Measurements from ENCODE around the gene SECISBP2. TPM values are rescaled to one million over a fixed set of nuclear protein-coding genes. Genes with fewer than 3 reads are reported as not detected.

The SECISBP2 gene
- total and polyA plus RNA-seq, 2 experiments from 2014 or later: 12.2 to 13.0 TPM

DNA sequence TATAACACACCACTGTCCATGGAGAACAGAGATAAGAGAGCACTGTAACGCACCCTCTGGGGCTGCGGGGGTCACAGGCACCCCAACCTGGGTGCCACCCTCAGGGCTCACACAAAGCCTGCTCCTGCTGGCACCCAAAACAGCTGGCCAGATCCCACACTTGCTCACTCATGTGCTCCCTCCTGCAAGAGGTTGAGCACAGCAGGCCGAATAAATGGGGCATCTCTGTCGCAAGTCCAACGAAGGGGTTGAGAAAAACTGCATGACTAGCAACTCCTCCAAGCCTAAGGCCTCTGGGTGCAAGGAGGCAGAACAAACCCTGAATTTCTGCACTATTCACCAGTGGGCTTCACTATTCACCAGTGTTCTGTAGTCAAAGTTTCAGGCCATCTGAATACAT, 80.3 kb downstream of the SECISBP2 start:
- Histone ChIP-seq H3K27me3 (replicated peaks; ENCODE audit: insufficient read depth) (no peaks in the 10 kb centered on the region; the same call in 1 of the 2 replicates), H3F3A (ENCODE audit: insufficient read depth) (no peaks in the 10 kb centered on the region), H3K4me2 (ENCODE audit: unreplicated experiment) (no peak overlapping the region), H3K9ac (no peak overlapping the region), H3K9me2 (ENCODE audit: insufficient read depth) (no peaks in the 10 kb centered on the region), H3K4me3 (no peak overlapping the region), H3K9me3 (ENCODE audit: low read depth) (no peaks in the 10 kb centered on the region), H3K79me2 (ENCODE audit: insufficient read depth) (no peaks in the 10 kb centered on the region), H2AFZ (no peak overlapping the region), H3K27ac (no peak overlapping the region), H3K36me3 (ENCODE audit: low read depth) (no peaks in the 10 kb centered on the region), H3K4me1 (ENCODE audit: insufficient read depth) (no peaks in the 10 kb centered on the region), H4K20me1 (ENCODE audit: insufficient read depth) (no peaks in the 10 kb centered on the region)
- no peak for DNase-seq
- 87 to 88% methylated on average over 5 of the region's 5 CpGs for WGBS, 2 experiments (ENCODE audit: low coverage in 1 of 2, low lambda C conversion rate in 2 of 2, missing lambda C conversion rate in 2 of 2)
- TF ChIP-seq EZH2phosphoT487 (IDR thresholded peaks at IDR 0.05; ENCODE audit: insufficient read depth, low read depth): no peak
- no peak for TF ChIP-seq EZH2 (IDR thresholded peaks at IDR 0.05; ENCODE audit: insufficient read depth, poor library complexity, severe bottlenecking)
- in situ Hi-C loops (cut with MboI): no loop called here

GRCh38 chr9:89400403-89401116, 82.3 kb downstream of the SECISBP2 start:
- H3K4me3 ChIP-seq: no peak overlapping the region
- no peak overlapping the region for H3K9ac ChIP-seq
- H3K27ac ChIP-seq: no peak overlapping the region
- no peaks in the 10 kb centered on the region; the same call in 1 of the 2 replicates for H3K27me3 ChIP-seq (replicated peaks; ENCODE audit: insufficient read depth)
- no peaks in the 10 kb centered on the region for H3K9me3 ChIP-seq (ENCODE audit: low read depth)
- TF ChIP-seq EZH2 (IDR thresholded peaks at IDR 0.05; ENCODE audit: insufficient read depth, poor library complexity, severe bottlenecking): no peak
- no peak for TF ChIP-seq EZH2phosphoT487 (IDR thresholded peaks at IDR 0.05; ENCODE audit: insufficient read depth, low read depth)
- no peak overlapping the region for H2AFZ ChIP-seq
- H3K4me2 ChIP-seq (ENCODE audit: unreplicated experiment): no peak overlapping the region
- no peaks in the 10 kb centered on the region for H3K36me3 ChIP-seq (ENCODE audit: low read depth)
- no peaks in the 10 kb centered on the region for H3K4me1 ChIP-seq (ENCODE audit: insufficient read depth)
- H4K20me1 ChIP-seq (ENCODE audit: insufficient read depth): no peaks in the 10 kb centered on the region
- in situ Hi-C loops (cut with MboI): no loop called here
- 80 to 81% methylated on average over 12 of the region's 12 CpGs for WGBS, 2 experiments (ENCODE audit: low coverage in 1 of 2, low lambda C conversion rate in 2 of 2, missing lambda C conversion rate in 2 of 2)
- H3K79me2 ChIP-seq (ENCODE audit: insufficient read depth): no peaks in the 10 kb centered on the region
- DNase-seq: no peak
- no peaks in the 10 kb centered on the region for H3F3A ChIP-seq (ENCODE audit: insufficient read depth)
- no peaks in the 10 kb centered on the region for H3K9me2 ChIP-seq (ENCODE audit: insufficient read depth)

DNA sequence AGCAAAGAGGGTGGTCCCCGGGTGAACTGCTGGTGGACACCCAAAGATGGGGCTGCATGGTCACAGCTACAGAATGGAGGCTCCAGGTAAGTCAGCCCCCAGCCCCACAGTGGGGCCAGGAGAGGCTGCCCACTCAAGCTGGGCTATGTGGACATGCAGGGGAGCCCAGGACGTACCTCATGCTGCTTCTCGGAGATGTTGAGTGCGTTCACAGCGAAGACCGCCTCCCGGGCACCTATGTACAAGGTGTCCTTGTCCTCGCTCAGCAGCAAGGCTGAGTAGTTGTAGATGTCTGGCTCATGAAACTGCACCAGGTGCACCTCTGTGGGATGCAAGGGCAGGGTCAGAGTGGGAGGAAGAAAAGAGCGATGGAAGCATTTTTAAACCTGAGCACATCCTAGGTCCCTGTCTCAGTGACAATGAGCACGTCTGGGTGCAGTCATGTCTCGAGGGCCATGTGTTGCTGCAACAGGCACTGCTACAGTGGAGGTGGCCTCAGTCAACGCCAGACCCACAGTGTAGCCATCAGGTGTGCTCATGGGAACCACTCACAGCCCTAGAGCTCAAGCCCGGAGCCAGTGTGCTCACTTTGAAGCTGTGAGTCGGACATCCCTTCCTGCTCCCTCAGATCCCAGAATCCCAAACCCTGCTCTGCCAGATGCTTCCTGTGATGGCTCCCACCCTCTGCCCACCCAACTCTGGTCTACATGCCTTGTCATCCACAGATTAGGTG, 84.6 kb downstream of the SECISBP2 start:
- Histone ChIP-seq H3K4me2 (ENCODE audit: unreplicated experiment) (no peak overlapping the region), H2AFZ (no peak overlapping the region), H3K36me3 (ENCODE audit: low read depth) (no peaks in the 10 kb centered on the region), H3K27me3 (replicated peaks; ENCODE audit: insufficient read depth) (no peaks in the 10 kb centered on the region), H4K20me1 (ENCODE audit: insufficient read depth) (no peaks in the 10 kb centered on the region), H3K27ac (no peak overlapping the region), H3K9me3 (ENCODE audit: low read depth) (no peaks in the 10 kb centered on the region), H3K9me2 (ENCODE audit: insufficient read depth) (no peaks in the 10 kb centered on the region), H3K4me3 (no peak overlapping the region), H3F3A (ENCODE audit: insufficient read depth) (no peaks in the 10 kb centered on the region), H3K9ac (no peak overlapping the region), H3K79me2 (ENCODE audit: insufficient read depth) (no peaks in the 10 kb centered on the region), H3K4me1 (ENCODE audit: insufficient read depth) (no peaks in the 10 kb centered on the region)
- no peak for TF ChIP-seq EZH2phosphoT487 (IDR thresholded peaks at IDR 0.05; ENCODE audit: insufficient read depth, low read depth)
- no peak for TF ChIP-seq EZH2 (IDR thresholded peaks at IDR 0.05; ENCODE audit: insufficient read depth, poor library complexity, severe bottlenecking)
- DNase-seq: no peak
- in situ Hi-C loops (cut with MboI): no loop called here
- 75 to 78% methylated on average over 12 to 14 of the region's 14 CpGs for WGBS, 2 experiments (ENCODE audit: low coverage in 1 of 2, low lambda C conversion rate in 2 of 2, missing lambda C conversion rate in 2 of 2)

GRCh38 chr9:89404074-89404473, 85.8 kb downstream of the SECISBP2 start:
- H3F3A ChIP-seq (ENCODE audit: insufficient read depth): no peaks in the 10 kb centered on the region
- H4K20me1 ChIP-seq (ENCODE audit: insufficient read depth): no peaks in the 10 kb centered on the region
- H3K9me3 ChIP-seq (ENCODE audit: low read depth): no peaks in the 10 kb centered on the region
- H3K4me1 ChIP-seq (ENCODE audit: insufficient read depth): no peaks in the 10 kb centered on the region
- no peaks in the 10 kb centered on the region for H3K27me3 ChIP-seq (replicated peaks; ENCODE audit: insufficient read depth)
- H2AFZ ChIP-seq: no peak overlapping the region
- DNase-seq: no peak
- TF ChIP-seq EZH2 (IDR thresholded peaks at IDR 0.05; ENCODE audit: insufficient read depth, poor library complexity, severe bottlenecking): no peak
- TF ChIP-seq EZH2phosphoT487 (IDR thresholded peaks at IDR 0.05; ENCODE audit: insufficient read depth, low read depth): no peak
- no peak overlapping the region for H3K9ac ChIP-seq
- H3K4me3 ChIP-seq: no peak overlapping the region
- no peaks in the 10 kb centered on the region for H3K79me2 ChIP-seq (ENCODE audit: insufficient read depth)
- no peaks in the 10 kb centered on the region for H3K36me3 ChIP-seq (ENCODE audit: low read depth)
- no peak overlapping the region for H3K27ac ChIP-seq
- H3K4me2 ChIP-seq (ENCODE audit: unreplicated experiment): no peak overlapping the region
- WGBS, 2 experiments (ENCODE audit: low coverage in 1 of 2, low lambda C conversion rate in 2 of 2, missing lambda C conversion rate in 2 of 2): 71 to 76% methylated on average over 11 of the region's 11 CpGs
- H3K9me2 ChIP-seq (ENCODE audit: insufficient read depth): no peaks in the 10 kb centered on the region
- in situ Hi-C loops (cut with MboI): no loop called here
